ENCODE results near the gene CDH4. TPM values are rescaled to one million over a fixed set of nuclear protein-coding genes. Genes with fewer than 3 reads are reported as not detected.

CDH4 gene
- total RNA-seq, 1 donor from 2014 or later, result 3.2 TPM

DNA sequence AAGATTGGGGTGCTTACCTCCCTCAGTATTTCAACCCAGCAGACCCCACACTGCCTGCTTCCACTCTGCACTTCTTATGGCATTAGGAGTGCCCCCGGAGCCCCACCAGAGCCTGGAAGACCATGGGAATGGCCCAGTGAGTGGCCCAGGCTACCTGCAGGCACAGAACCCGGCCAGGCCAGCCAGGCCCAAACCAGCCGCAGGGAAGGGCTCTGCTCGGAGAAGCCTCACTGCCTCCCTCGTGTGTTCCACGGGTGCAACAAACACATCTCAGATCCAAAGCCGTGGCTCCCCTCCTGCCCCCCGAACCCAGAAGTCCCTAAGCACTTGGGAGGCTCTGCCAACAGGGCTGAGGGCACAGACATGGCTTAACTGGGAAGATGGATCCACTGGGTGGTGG is 283.9 kb downstream of the CDH4 start:
- Histone ChIP-seq H3K4me1 (ENCODE audit: insufficient read depth, low read length) (peaks cover 7% of the 10 kb centered on the region), H3K36me3 (ENCODE audit: insufficient read depth, low read length) (no peaks in the 10 kb centered on the region), H3K27me3 (ENCODE audit: insufficient read depth, low read length) (no peaks in the 10 kb centered on the region), H3K9ac (ENCODE audit: low read length) (no peak overlapping the region), H2AFZ (ENCODE audit: low read depth, low read length) (no peak overlapping the region), H3K4me2 (ENCODE audit: low read length) (no peak overlapping the region), H3K4me3 (ENCODE audit: insufficient read depth, low read depth, low read length) (no peak overlapping the region), H3K79me2 (ENCODE audit: insufficient read depth, low read length) (no peaks in the 10 kb centered on the region), H3K9me3 (ENCODE audit: insufficient read depth, low read depth, low read length) (no peaks in the 10 kb centered on the region), H4K20me1 (ENCODE audit: insufficient read depth, low read length) (peaks cover 10% of the 10 kb centered on the region), H3K27ac (ENCODE audit: low read depth, low read length) (no peak overlapping the region)
- no peak overlapping the region for H3K4me3 Mint-ChIP-seq (ENCODE audit: unreplicated experiment)
- H3K36me3 Mint-ChIP-seq (ENCODE audit: low read depth, unreplicated experiment), result no peaks in the 10 kb centered on the region
- no peaks in the 10 kb centered on the region for H3K9me3 Mint-ChIP-seq (ENCODE audit: unreplicated experiment)
- TF ChIP-seq EZH2 (IDR thresholded peaks at IDR 0.05; ENCODE audit: insufficient read depth, low read length), result no peak
- TF ChIP-seq, protein P1, sequence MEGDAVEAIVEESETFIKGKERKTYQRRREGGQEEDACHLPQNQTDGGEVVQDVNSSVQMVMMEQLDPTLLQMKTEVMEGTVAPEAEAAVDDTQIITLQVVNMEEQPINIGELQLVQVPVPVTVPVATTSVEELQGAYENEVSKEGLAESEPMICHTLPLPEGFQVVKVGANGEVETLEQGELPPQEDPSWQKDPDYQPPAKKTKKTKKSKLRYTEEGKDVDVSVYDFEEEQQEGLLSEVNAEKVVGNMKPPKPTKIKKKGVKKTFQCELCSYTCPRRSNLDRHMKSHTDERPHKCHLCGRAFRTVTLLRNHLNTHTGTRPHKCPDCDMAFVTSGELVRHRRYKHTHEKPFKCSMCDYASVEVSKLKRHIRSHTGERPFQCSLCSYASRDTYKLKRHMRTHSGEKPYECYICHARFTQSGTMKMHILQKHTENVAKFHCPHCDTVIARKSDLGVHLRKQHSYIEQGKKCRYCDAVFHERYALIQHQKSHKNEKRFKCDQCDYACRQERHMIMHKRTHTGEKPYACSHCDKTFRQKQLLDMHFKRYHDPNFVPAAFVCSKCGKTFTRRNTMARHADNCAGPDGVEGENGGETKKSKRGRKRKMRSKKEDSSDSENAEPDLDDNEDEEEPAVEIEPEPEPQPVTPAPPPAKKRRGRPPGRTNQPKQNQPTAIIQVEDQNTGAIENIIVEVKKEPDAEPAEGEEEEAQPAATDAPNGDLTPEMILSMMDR (IDR thresholded peaks at IDR 0.05; ENCODE audit: insufficient read depth, low read depth, low read length), result no peak
- FAIRE-seq, result no peak
- no peak for DNase-seq (ENCODE audit: low read depth)
- peaks cover 33% of the 10 kb centered on the region for H3K27me3 Mint-ChIP-seq (ENCODE audit: low read depth, unreplicated experiment)
- H3K4me1 Mint-ChIP-seq (ENCODE audit: low read depth, unreplicated experiment), result no peaks in the 10 kb centered on the region
- H3K27ac Mint-ChIP-seq (ENCODE audit: unreplicated experiment), result no peak overlapping the region

DNA sequence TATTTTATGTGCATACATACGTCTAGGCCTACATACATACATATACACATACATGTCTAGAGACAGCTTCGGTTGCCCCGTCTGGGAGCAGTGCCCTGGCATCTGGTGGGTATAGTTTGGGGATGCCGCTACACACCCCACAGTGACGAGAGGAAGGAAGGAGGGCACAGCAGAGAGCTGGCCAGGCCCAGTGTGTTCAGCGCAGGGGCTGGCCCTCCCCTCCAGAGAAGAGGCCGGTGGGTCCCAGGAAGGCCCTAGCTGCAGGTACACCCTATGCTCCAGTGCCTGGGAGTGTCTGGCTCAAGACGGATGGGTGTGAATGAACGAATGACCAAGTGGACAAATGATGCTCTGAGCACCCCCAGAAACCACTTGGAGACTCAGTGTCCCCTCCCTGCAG is 284.6 kb downstream of the CDH4 start:
- peaks cover 9% of the 10 kb centered on the region for H4K20me1 ChIP-seq (ENCODE audit: insufficient read depth, low read length)
- no peaks in the 10 kb centered on the region for H3K36me3 Mint-ChIP-seq (ENCODE audit: low read depth, unreplicated experiment)
- H3K9ac ChIP-seq (ENCODE audit: low read length), result no peak overlapping the region
- no peaks in the 10 kb centered on the region for H3K79me2 ChIP-seq (ENCODE audit: insufficient read depth, low read length)
- H3K4me3 Mint-ChIP-seq (ENCODE audit: unreplicated experiment), result no peak overlapping the region
- H3K4me1 Mint-ChIP-seq (ENCODE audit: low read depth, unreplicated experiment), result no peaks in the 10 kb centered on the region
- H3K27me3 Mint-ChIP-seq (ENCODE audit: low read depth, unreplicated experiment), result peaks cover 40% of the 10 kb centered on the region
- peaks cover 5% of the 10 kb centered on the region for H3K4me1 ChIP-seq (ENCODE audit: insufficient read depth, low read length)
- DNase-seq (ENCODE audit: low read depth), result no peak
- no peak overlapping the region for H3K4me2 ChIP-seq (ENCODE audit: low read length)
- no peak for TF ChIP-seq EZH2 (IDR thresholded peaks at IDR 0.05; ENCODE audit: insufficient read depth, low read length)
- TF ChIP-seq, protein P1 (IDR thresholded peaks at IDR 0.05; ENCODE audit: insufficient read depth, low read depth, low read length), result no peak
- no peaks in the 10 kb centered on the region for H3K27me3 ChIP-seq (ENCODE audit: insufficient read depth, low read length)
- no peak overlapping the region for H3K4me3 ChIP-seq (ENCODE audit: insufficient read depth, low read depth, low read length)
- no peak overlapping the region for H3K27ac ChIP-seq (ENCODE audit: low read depth, low read length)
- FAIRE-seq, result no peak
- no peak overlapping the region for H3K27ac Mint-ChIP-seq (ENCODE audit: unreplicated experiment)
- no peaks in the 10 kb centered on the region for H3K9me3 ChIP-seq (ENCODE audit: insufficient read depth, low read depth, low read length)
- H3K9me3 Mint-ChIP-seq (ENCODE audit: unreplicated experiment), result no peaks in the 10 kb centered on the region
- H2AFZ ChIP-seq (ENCODE audit: low read depth, low read length), result no peak overlapping the region
- H3K36me3 ChIP-seq (ENCODE audit: insufficient read depth, low read length), result no peaks in the 10 kb centered on the region

DNA sequence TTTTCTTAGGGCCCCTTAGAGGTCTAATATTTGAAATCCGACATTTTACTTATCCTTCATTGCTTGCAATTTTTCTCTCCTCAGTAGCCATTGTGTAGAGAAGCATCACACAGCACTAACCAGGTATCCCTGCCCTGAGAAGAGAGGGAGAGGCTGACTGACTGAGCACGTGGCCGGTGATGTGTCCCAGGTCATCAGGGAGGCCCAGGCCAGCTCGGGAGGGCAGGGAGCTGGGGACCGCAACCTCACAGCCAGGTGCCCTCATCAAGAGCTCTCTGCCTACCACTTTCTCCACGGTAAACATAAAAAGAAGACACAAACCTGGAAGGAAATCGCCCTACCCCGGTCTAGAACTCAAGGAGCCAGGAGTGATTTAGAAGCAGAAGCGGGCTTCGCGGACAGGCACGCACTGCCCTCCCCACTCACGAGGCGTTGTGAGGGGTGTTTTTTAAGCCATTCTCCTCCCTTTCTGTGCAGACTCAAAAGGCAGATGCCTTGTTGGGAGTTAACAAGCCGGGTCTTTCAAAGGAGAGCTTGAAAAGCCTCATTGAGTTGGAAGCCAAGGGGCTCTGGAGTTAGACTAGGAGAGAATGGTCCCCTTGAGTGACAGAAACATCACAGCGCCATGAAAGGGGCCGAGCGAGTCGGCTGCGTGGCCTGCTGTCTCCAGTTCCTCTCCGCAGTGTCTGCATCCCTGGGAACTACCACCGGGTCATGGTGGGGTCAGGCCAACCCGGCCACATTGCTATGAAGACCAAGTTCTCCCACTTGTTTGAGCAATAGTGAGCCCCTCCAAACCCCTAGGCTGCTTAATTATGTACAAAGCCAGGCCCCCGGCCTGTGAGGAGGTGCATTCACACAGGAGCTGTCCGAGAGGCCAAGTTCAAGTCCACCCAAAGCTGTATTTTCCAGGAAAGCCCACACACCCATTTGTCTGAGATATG is 285.4 kb downstream of the CDH4 start:
- no peaks in the 10 kb centered on the region for H3K79me2 ChIP-seq (ENCODE audit: insufficient read depth, low read length)
- H3K9me3 Mint-ChIP-seq (ENCODE audit: unreplicated experiment), result no peaks in the 10 kb centered on the region
- H3K36me3 ChIP-seq (ENCODE audit: insufficient read depth, low read length), result no peaks in the 10 kb centered on the region
- TF ChIP-seq, protein P1 (IDR thresholded peaks at IDR 0.05; ENCODE audit: insufficient read depth, low read depth, low read length), result no peak
- no peak for TF ChIP-seq EZH2 (IDR thresholded peaks at IDR 0.05; ENCODE audit: insufficient read depth, low read length)
- no peaks in the 10 kb centered on the region for H3K4me1 Mint-ChIP-seq (ENCODE audit: low read depth, unreplicated experiment)
- peaks cover under 1% of the 10 kb centered on the region for H4K20me1 ChIP-seq (ENCODE audit: insufficient read depth, low read length)
- H3K4me3 Mint-ChIP-seq (ENCODE audit: unreplicated experiment), result no peak overlapping the region
- H3K27ac ChIP-seq (ENCODE audit: low read depth, low read length), result no peak overlapping the region
- H2AFZ ChIP-seq (ENCODE audit: low read depth, low read length), result no peak overlapping the region
- no peaks in the 10 kb centered on the region for H3K4me1 ChIP-seq (ENCODE audit: insufficient read depth, low read length)
- H3K4me3 ChIP-seq (ENCODE audit: insufficient read depth, low read depth, low read length), result no peak overlapping the region
- H3K9ac ChIP-seq (ENCODE audit: low read length), result no peak overlapping the region
- H3K27me3 ChIP-seq (ENCODE audit: insufficient read depth, low read length), result no peaks in the 10 kb centered on the region
- no peak for FAIRE-seq
- H3K27ac Mint-ChIP-seq (ENCODE audit: unreplicated experiment), result no peak overlapping the region
- no peaks in the 10 kb centered on the region for H3K36me3 Mint-ChIP-seq (ENCODE audit: low read depth, unreplicated experiment)
- no peak overlapping the region for H3K4me2 ChIP-seq (ENCODE audit: low read length)
- DNase-seq (ENCODE audit: low read depth), result no peak
- no peaks in the 10 kb centered on the region for H3K9me3 ChIP-seq (ENCODE audit: insufficient read depth, low read depth, low read length)
- H3K27me3 Mint-ChIP-seq (ENCODE audit: low read depth, unreplicated experiment), result peaks cover 45% of the 10 kb centered on the region

All from astrocyte (in vitro differentiated cells and primary cell).